SIG-M5 treated with dmso at 0.1 percent for 504 hours (cell line): Measurements from ENCODE around the gene TRIM49D2.
"Not testable (repeated sequence)": the region's sequence is repeated elsewhere in the genome, so short reads cannot be mapped to it uniquely, and the experiment has no call there.

Experiments
- DNase-seq: peaks from one replicate; lab custom pipeline; 2025; ENCODE audit not compliant: unreplicated experiment; lab: John Stamatoyannopoulos, UW

The TRIM49D2 gene

GRCh38 chr11:89923764-89924163, at the start of gene TRIM49D2:
Gene TRIM49D2 (plus strand): TSS chr11:89924064. CDS start chr11:89926762, 2,698 bp downstream.
- not testable (repeated sequence) for DNase-seq

DNA sequence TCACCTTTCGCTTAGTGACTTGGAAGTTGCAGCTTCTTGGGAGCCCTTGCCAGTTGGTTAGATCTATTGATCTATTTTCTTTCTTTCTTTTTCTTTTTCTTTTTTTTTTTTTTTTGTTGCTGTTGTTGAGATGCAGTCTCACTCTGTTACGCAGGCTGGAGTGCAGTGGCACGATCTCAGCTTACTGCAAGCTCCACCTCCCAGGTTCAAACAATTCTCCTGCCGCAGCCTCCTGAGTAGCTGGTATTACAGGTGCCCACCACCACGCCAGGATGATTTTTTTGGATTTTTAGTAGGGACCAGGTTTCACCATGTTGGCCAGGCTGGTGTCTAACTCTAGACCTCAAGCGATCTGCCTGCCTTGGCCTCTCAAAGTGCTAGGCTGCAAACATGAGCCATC, 46.4 kb upstream of the TRIM49D2 start:
- not testable (repeated sequence) for DNase-seq

DNA sequence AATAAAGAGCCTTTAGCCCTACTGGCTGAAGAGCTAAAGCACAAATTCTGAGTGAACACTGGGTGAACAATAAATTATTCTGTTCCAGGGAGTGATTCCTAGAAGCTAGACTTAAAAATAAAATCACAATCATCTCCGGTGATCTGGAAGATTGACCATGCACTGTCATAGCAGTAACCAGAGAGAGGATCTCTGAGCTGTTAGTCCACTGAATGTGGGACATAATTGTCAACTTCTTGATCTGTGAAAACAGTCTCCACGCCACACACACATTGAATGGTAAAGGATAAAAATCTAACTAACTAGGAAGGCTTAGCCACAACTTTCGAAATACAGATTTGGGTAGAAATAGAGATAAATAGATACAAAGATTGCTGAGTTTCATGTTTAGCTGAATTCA, 30.6 kb upstream of the TRIM49D2 start:
- not testable (repeated sequence) for DNase-seq

DNA sequence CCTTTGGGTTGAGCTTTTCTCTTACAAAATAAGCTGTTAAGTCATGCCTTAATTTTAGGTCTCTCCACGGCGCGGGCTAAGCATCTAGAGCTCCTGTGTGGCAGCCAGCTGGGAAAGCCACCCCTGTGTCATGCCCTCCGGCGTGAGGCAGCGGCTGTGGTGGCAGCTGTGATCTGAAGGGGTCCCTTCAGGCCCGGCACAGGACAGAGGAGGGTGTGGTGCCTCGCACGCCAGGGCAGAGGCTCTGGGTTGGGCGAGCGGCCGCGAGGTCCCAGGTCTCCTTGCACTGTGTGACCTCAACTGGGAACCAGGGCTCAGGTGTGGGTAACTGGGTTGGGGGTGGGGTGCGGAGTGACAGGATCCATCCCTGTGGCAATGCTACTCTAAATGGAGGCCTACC, 23.1 kb upstream of the TRIM49D2 start:
- DNase-seq, result not testable (repeated sequence)

GRCh38 chr11:89922195-89922660, 1.6 kb upstream of the TRIM49D2 start, which contains the start of gene TRIM49D1:
Gene TRIM49D1 (minus strand): TSS chr11:89922245. CDS start chr11:89917710, 4,535 bp downstream.
- no peak for DNase-seq

DNA sequence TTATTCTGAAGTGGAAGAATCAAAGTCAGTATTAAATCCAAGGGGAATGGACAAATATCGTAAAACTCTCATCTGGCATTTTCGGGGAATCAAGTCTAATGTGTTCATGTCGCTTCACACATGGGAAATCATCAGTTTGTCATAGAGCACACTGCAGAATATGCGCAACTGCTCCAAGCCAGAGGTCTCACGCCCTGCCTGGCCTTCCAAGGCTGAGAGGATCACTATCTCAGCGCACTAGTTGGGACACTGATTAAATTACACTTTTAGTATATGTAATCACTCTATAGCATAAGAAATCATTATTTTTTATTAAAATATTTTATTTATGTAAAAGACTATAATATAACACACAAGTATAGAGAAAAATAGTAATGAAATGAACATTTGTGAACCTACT, 37.0 kb downstream of the TRIM49D2 start:
- not testable (repeated sequence) for DNase-seq

- DNase-seq, result not testable (repeated sequence)
Measured at GRCh38 chr11:89965737-89966136, 41.9 kb downstream of the TRIM49D2 start, which contains the start of gene TRIM64. Gene TRIM64 (plus strand): TSS chr11:89966037. CDS start chr11:89968504, 2,467 bp downstream.
